LNCAP (cell line): ENCODE data around the gene SMIM45.
A peak's percentile ranks its signal among the peaks of the same experiment; 100 is the strongest.

Experiments used
- TF ChIP-seq, protein P1 (sequence below): fragments of 450-650 bp; IDR thresholded peaks from 2 replicates; pipeline ENCODE4 v1.5.1; 2017; ENCODE audit warnings: mild to moderate bottlenecking

SMIM45 gene

DNA sequence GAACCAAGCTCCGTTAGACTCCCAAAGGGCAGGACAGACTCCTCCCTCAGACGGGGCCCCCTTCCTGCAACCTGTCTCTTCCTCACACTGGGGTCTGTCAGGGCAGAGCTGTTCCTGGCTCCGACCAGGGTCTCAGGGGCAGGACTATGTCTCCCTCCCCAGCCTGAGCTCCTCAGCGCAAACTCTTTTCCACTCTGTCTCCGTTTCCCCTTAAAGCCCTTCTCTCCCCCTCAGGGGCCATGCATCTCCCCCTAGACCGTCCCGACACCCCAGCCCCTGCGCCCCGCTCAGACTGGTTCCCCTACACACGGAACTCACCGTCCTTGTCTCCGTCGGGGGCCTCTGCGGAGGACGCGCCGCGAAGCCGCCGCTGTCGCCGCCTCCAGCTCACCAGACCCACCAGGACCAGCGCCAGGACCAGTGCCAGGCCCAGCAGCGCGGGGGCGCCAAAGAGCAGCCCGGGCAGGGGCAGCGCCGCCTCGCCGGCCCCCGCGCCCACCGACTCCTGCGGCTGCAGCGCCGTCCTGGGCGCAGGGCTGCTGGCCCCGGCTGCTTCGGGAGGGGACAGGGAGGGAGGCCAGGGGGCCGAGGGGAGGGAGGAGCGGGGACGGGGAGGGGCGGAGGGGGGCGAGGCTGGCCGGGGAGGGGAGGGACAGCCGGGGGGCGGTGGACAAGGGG lies 26.0 kb upstream of the SMIM45 start:
- TF ChIP-seq, protein P1, sequence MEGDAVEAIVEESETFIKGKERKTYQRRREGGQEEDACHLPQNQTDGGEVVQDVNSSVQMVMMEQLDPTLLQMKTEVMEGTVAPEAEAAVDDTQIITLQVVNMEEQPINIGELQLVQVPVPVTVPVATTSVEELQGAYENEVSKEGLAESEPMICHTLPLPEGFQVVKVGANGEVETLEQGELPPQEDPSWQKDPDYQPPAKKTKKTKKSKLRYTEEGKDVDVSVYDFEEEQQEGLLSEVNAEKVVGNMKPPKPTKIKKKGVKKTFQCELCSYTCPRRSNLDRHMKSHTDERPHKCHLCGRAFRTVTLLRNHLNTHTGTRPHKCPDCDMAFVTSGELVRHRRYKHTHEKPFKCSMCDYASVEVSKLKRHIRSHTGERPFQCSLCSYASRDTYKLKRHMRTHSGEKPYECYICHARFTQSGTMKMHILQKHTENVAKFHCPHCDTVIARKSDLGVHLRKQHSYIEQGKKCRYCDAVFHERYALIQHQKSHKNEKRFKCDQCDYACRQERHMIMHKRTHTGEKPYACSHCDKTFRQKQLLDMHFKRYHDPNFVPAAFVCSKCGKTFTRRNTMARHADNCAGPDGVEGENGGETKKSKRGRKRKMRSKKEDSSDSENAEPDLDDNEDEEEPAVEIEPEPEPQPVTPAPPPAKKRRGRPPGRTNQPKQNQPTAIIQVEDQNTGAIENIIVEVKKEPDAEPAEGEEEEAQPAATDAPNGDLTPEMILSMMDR, result peak; percentile 77

DNA sequence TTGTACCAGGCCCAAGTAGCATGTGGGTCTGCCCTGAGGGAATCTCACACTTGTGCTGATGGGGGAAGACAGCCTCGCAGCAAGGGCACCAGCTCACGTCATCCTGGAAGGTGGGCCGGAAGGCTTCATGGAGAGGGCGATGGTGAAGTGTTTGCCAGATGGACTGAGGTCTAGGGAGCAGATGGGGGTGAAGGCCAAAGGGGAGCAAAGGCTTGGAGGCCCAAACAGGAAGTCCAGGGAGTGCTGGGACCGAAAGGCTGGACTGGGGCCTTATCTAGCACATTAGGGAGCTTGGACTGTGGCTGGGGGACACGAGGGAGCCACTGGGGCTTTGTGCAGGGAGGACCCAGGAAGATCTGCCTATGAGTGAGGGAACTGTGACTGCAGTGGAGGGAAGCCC lies 24.1 kb upstream of the SMIM45 start:
- TF ChIP-seq, protein P1, result no peak

DNA sequence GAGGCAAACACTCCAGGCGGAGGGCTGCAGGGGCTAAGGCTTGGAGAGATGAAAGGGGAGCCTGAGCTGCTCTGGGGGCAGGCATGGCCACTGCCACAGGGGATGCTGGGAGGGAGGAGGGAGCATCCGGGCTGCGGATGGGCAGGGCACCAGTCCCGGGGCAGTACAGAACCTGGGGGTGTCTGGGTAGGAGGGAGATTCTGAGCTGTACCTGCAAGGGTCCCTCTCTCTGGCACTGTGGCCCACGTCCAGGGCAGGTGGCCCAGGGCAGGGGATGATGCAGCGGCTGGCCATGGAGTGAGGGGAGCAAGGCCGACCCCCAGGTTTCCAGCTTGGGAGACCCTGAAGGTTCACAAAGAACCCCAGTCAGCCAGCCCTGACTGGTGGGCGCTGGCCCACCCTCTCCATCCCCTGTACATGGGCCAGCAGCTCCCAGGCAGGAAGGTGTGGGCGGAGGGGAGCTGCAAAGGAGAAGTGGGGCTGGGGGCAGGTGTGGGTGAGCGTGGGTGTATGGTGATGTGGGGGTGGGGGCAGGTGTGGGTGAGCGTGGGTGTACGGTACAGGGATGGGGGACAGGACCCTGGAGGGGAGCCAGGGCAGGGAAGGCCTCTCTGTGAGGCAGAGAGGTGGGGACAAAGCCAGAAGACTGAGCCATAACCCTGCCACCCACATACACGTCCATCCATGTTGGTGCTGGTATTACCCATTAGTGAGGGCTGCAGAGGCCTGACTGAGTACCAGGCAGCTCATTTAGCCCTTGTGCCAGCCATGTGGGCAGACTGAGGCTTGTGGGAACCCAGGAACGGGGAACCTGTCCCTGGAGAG lies 23.1 kb upstream of the SMIM45 start:
- TF ChIP-seq, protein P1, result no peak

DNA sequence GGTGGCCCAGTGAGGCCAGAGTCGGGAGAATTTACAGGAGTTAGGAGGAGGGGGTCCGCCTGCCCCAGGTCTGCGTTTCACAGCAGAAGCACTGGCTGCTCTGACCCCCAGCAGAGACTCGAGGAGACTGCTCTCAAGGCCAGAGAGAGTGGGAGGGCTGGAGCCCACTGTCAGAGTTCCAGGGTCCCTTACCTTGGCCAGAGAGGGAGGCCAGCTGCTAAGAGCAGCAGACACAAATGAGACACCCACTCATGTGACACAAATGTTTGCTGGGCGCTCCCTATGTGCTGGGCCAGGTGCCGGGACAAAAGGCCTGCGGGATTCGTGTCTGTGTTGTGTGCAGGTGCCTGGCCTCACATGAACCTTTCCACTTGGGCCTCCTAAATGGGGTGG lies 22.5 kb upstream of the SMIM45 start:
- TF ChIP-seq, protein P1, result no peak

DNA sequence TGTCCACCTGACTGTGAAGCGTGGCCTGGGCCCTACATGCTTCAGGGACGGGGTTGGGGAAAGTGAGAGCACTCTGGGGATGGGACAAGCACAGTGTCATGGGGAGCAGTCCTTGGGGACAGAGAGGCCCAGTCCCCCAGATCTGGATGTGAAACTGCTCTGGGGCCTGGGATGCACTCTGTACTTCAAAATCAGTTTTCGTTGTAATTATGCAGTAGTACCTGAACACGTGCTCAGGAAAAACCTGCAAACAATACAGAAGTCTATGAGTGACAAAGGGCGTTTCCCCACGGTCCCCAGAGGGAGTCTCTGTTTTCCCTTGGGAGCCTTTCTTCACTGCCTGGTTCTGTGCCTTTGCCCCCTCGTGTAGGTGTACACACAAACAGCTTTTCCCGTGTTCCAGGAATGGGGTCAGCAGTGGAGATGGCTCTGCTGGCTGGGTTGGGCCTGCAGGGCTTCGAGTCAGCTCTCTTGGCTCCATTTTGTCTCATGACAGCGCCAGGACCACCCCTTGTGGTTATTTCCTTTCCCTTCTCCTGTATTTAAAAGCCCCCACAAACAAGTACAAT lies 20.2 kb upstream of the SMIM45 start:
- TF ChIP-seq, protein P1, result no peak

DNA sequence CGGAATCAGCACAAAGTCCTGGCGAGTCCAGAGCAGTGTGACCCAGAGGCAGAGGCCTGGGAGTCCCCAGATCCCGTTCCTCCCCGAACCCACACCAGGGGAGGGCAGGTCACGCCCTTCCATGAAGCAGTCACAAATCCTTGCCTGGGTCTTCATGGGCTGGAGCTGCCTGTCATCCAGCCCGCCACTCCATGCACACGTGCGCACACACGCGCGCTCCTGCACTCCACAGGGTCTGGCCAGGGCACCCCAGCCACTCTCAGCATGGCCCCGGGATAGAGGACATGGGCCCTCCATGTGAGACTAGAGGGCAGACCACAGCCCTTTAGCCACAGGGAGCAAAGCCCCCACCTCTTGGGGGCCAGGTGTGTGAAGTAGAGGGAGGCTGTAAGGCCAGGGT lies 19.6 kb upstream of the SMIM45 start:
- TF ChIP-seq, protein P1, result no peak

DNA sequence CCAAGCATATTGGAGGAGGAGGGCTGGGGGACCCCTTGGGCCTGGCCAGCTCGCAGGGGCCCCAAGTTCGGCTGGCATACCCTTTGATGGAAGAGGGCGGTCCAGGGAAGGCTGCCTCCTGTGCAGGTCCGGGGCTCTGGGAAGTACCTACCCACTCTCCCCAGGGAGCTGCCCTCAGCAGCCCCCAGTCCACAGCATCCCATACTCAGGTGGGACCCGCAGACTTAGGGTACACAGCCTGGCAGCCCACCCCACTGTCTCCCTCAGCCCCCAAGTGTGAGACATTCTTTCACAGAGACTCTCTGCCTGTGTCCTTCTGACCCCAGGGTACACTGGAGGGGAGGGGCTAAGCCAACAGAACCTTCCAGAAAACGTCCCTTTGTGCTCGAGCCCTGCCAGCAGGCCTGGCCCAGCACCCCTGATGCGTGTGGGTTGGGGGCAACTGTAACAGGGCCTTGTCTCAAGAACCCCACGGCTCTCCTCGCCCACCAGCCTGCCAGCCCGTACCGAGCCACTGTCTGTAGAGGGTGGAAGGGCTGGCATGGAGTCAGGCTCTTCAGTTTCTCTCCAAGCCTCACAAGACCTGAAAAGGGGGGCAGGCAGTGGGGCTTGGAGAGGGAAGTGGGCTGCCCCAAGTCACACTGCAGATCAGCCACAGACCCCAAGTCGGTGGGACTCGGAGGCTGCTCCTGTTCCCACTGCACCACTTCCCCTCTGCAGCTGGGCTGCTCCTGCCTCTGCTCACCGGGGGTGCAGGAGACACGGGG lies 18.4 kb upstream of the SMIM45 start:
- TF ChIP-seq, protein P1, result no peak
